ENCODE data around the gene FGD2.

Gene FGD2

DNA sequence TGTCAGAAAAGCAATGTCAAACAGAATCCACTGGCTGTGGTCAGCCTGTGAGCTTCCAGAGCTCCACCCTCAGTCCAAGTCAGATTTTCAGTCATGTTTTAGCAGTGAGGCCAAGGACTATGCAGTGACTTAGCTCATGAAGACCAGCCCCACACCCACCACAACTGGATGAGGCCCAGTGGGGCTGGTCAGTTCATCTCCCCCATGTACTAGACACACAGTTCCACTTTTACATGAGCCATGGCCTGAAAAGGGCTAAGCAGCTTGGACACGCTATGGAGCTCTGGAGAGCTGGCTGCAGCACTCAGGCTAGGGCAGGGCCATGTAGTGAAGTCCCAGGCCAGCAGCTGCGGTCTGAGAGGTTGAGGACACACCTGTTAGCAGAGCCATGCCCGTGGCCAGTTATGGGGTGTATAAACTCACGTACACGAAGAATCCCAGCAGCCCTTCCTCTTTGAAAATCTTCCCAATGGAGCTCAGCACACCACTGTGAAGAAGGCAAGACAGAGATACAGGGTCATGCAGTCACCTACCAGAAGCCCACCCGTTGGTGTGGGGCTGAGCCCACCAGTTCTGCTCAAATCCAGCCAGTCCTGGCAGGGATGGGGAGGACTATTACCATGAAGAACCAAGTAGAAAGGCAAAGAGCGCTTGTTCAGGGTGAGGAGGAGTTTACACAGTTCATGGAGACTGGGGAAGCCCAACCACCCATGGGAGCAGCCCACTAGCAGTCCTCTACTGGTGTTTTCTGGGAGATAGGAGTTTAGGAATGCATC, 30.0 kb upstream of the FGD2 start:
- TF ChIP-seq, protein P1, sequence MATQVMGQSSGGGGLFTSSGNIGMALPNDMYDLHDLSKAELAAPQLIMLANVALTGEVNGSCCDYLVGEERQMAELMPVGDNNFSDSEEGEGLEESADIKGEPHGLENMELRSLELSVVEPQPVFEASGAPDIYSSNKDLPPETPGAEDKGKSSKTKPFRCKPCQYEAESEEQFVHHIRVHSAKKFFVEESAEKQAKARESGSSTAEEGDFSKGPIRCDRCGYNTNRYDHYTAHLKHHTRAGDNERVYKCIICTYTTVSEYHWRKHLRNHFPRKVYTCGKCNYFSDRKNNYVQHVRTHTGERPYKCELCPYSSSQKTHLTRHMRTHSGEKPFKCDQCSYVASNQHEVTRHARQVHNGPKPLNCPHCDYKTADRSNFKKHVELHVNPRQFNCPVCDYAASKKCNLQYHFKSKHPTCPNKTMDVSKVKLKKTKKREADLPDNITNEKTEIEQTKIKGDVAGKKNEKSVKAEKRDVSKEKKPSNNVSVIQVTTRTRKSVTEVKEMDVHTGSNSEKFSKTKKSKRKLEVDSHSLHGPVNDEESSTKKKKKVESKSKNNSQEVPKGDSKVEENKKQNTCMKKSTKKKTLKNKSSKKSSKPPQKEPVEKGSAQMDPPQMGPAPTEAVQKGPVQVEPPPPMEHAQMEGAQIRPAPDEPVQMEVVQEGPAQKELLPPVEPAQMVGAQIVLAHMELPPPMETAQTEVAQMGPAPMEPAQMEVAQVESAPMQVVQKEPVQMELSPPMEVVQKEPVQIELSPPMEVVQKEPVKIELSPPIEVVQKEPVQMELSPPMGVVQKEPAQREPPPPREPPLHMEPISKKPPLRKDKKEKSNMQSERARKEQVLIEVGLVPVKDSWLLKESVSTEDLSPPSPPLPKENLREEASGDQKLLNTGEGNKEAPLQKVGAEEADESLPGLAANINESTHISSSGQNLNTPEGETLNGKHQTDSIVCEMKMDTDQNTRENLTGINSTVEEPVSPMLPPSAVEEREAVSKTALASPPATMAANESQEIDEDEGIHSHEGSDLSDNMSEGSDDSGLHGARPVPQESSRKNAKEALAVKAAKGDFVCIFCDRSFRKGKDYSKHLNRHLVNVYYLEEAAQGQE (IDR thresholded peaks at IDR 0.05; ENCODE audit: insufficient replicate concordance, low read depth), result no peak
- TF ChIP-seq GABPA (IDR thresholded peaks at IDR 0.05; ENCODE audit: low read depth), result no peak
- no peak for TF ChIP-seq CTCF (IDR thresholded peaks at IDR 0.05; ENCODE audit: insufficient read depth, low read length)
- no peak for TF ChIP-seq POLR2AphosphoS5 (IDR thresholded peaks at IDR 0.05; ENCODE audit: low read depth)
- TF ChIP-seq SPI1 (IDR thresholded peaks at IDR 0.05; ENCODE audit: borderline replicate concordance, low read depth), result no peak
- Histone ChIP-seq H3K27ac (replicated peaks) (no peak overlapping the region), H3K27me3 (ENCODE audit: insufficient read depth, poor library complexity, severe bottlenecking) (no peaks in the 10 kb centered on the region), H3K4me3 (replicated peaks; ENCODE audit: insufficient read depth, low read length) (no peak overlapping the region)
- no peak for DNase-seq (ENCODE audit: low read depth in 1 of 2, low spot score in 1 of 2)

GRCh38 chr6:36976007-36976264, 29.5 kb upstream of the FGD2 start:
- no peaks in the 10 kb centered on the region for H3K27me3 ChIP-seq (ENCODE audit: insufficient read depth, poor library complexity, severe bottlenecking)
- no peak overlapping the region for H3K4me3 ChIP-seq (replicated peaks; ENCODE audit: insufficient read depth, low read length)
- TF ChIP-seq POLR2AphosphoS5 (IDR thresholded peaks at IDR 0.05; ENCODE audit: low read depth) (no peak), CTCF (IDR thresholded peaks at IDR 0.05; ENCODE audit: insufficient read depth, low read length) (no peak), GABPA (IDR thresholded peaks at IDR 0.05; ENCODE audit: low read depth) (no peak), SPI1 (IDR thresholded peaks at IDR 0.05; ENCODE audit: borderline replicate concordance, low read depth) (no peak)
- TF ChIP-seq, protein P1 (IDR thresholded peaks at IDR 0.05; ENCODE audit: insufficient replicate concordance, low read depth), result no peak
- DNase-seq (ENCODE audit: low read depth in 1 of 2, low spot score in 1 of 2), result no peak
- no peak overlapping the region for H3K27ac ChIP-seq (replicated peaks)

DNA sequence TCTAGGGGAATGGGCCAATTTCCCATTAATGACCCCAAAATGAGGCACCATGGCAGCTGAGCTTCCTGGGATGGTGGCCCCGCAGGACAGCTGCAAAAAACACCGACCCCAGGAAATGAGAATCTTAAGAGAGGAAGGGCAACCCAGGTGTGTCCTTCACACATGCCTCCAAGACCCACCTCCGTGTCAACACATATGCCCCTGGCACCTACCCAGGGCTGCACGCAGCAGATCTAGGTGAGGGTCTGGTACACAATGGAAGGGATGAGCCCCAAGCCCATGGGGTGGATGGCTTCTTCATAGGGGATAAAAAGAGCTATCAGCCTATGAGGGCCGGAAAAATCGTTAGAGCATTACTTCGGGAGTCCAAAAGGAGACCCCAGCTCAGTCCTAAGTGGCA, 28.9 kb upstream of the FGD2 start:
- Histone ChIP-seq H3K27ac (replicated peaks) (no peak overlapping the region), H3K27me3 (ENCODE audit: insufficient read depth, poor library complexity, severe bottlenecking) (no peaks in the 10 kb centered on the region), H3K4me3 (replicated peaks; ENCODE audit: insufficient read depth, low read length) (no peak overlapping the region)
- no peak for DNase-seq (ENCODE audit: low read depth in 1 of 2, low spot score in 1 of 2)
- TF ChIP-seq SPI1 (IDR thresholded peaks at IDR 0.05; ENCODE audit: borderline replicate concordance, low read depth) (no peak), GABPA (IDR thresholded peaks at IDR 0.05; ENCODE audit: low read depth) (no peak), POLR2AphosphoS5 (IDR thresholded peaks at IDR 0.05; ENCODE audit: low read depth) (no peak), CTCF (IDR thresholded peaks at IDR 0.05; ENCODE audit: insufficient read depth, low read length) (no peak)
- TF ChIP-seq, protein P1 (IDR thresholded peaks at IDR 0.05; ENCODE audit: insufficient replicate concordance, low read depth), result no peak
